Measurements from ENCODE around the gene CEP83.

- no peak for TF ChIP-seq GTF3C2 (IDR thresholded peaks at IDR 0.05; ENCODE audit: borderline replicate concordance, extremely low read depth, insufficient read length)
- TF ChIP-seq BRD4 (IDR thresholded peaks at IDR 0.05) = no peak
- TF ChIP-seq TCF7L2 (IDR thresholded peaks at IDR 0.05; ENCODE audit: low read depth, low read length) = no peak
- no peak for TF ChIP-seq SMARCC2 (IDR thresholded peaks at IDR 0.05; ENCODE audit: low read depth)
- no peak for TF ChIP-seq FOS (IDR thresholded peaks at IDR 0.05; ENCODE audit: extremely low read depth, insufficient read length)
- no peak for TF ChIP-seq POLR2AphosphoS2 (IDR thresholded peaks at IDR 0.05; ENCODE audit: low read length)
- TF ChIP-seq CTCF (IDR thresholded peaks at IDR 0.05 in 2 of 3, conservative IDR thresholded peaks at IDR 0.05 in 1 of 3; ENCODE audit: insufficient read depth in 2 of 3, low read depth in 1 of 3, low read length in 3 of 3) = no peak
- TF ChIP-seq ZKSCAN3 (CRISPR knock-in tag; IDR thresholded peaks at IDR 0.05) = no peak
- no peak for TF ChIP-seq ZC3H4 (CRISPR knock-in tag; IDR thresholded peaks at IDR 0.05; ENCODE audit: borderline replicate concordance)
- no peak for TF ChIP-seq MEF2A (IDR thresholded peaks at IDR 0.05; ENCODE audit: control insufficient read depth, low read depth, low read length)
- no peak for TF ChIP-seq SMAD4 (CRISPR knock-in tag; conservative IDR thresholded peaks at IDR 0.05)
- no peak for TF ChIP-seq ZNF274 (IDR thresholded peaks at IDR 0.05; ENCODE audit: borderline replicate concordance, low read depth, low read length)
These were observed 30.5 kb downstream of the CEP83 start for GRCh38 chr12:94429191-94429590.

Measured in K562 (cell line).